HepG2 (cell line): Measurements from ENCODE around the gene OSTF1. TPM values are rescaled to one million over a fixed set of nuclear protein-coding genes. Genes with fewer than 3 reads are reported as not detected.

Source experiments
- ARID3A ChIP-seq: IDR thresholded peaks from 2 replicates; pipeline ENCODE4 v1.6.1; 2012; ENCODE audit warnings: low read depth, low read length, improper control_type of control experiment
- ATF2 ChIP-seq: sonication (generic); formaldehyde crosslinking; IDR thresholded peaks from 2 replicates; pipeline ENCODE4 v1.4.0; 2020; ENCODE audit warnings: missing genetic modification reagents
- CEBPZ ChIP-seq: IDR thresholded peaks from 2 replicates; pipeline ENCODE4 v1.6.1; 2012; ENCODE audit warnings: low read length, improper control_type of control experiment
- IKZF4 ChIP-seq: sonication (generic); formaldehyde crosslinking; IDR thresholded peaks from 2 replicates; pipeline ENCODE4 v1.5.1; 2020; ENCODE audit warnings: borderline replicate concordance, mild to moderate bottlenecking, low read depth, missing genetic modification reagents; ENCODE audit errors: not compliant biosample characterization
- MLX ChIP-seq: IDR thresholded peaks from 2 replicates; pipeline ENCODE4 v1.6.1; 2016
- NFKBIZ ChIP-seq: IDR thresholded peaks from 2 replicates; pipeline ENCODE4 v1.6.1; 2018; ENCODE audit warnings: missing genetic modification reagents, missing compliant biosample characterization
- NR2F1 ChIP-seq, 2 experiments: fragments of 450-650 bp in 1 of 2; formaldehyde crosslinking in 1 of 2; IDR thresholded peaks; 2 replicates each; pipeline versions ENCODE4 v1.5.0 to v1.6.1; 2016 to 2020; ENCODE audit warnings: mild to moderate bottlenecking in 1 of 2, missing compliant biosample characterization in 1 of 2, missing genetic modification reagents in 1 of 2, moderate library complexity in 1 of 2
- PCBP1 ChIP-seq: fragments of 200-400 bp; formaldehyde crosslinking; IDR thresholded peaks from 2 replicates; pipeline ENCODE4 v1.6.1; 2017; ENCODE audit warnings: mild to moderate bottlenecking, low read depth, low read length, borderline replicate concordance
- RBM22 ChIP-seq: fragments of 200-400 bp; formaldehyde crosslinking; optimal IDR thresholded peaks from 2 replicates; pipeline ENCODE3; 2017; ENCODE audit warnings: mild to moderate bottlenecking, low read length, moderate library complexity
- REST ChIP-seq, 2 experiments: IDR thresholded peaks; 2 replicates each; pipeline ENCODE4 v1.6.1; 2011 to 2012; ENCODE audit warnings: low read length in 2 of 2, borderline replicate concordance in 1 of 2, low read depth in 1 of 2, mild to moderate bottlenecking in 1 of 2, moderate library complexity in 1 of 2
- RNF2 ChIP-seq: fragments of 450-650 bp; conservative IDR thresholded peaks from 2 replicates; pipeline ENCODE4 v1.6.1; 2016; ENCODE audit warnings: low read depth
- TGIF2 ChIP-seq: IDR thresholded peaks from 2 replicates; pipeline ENCODE4 v1.6.1; 2016; ENCODE audit warnings: control low read depth, missing compliant biosample characterization
- ZBTB1 ChIP-seq: sonication (generic); formaldehyde crosslinking; IDR thresholded peaks from 2 replicates; pipeline ENCODE4 v1.4.0; 2020; ENCODE audit warnings: missing genetic modification reagents, borderline replicate concordance
- ZFY ChIP-seq: sonication (generic); formaldehyde crosslinking; IDR thresholded peaks from 2 replicates; pipeline ENCODE4 v1.4.0; 2020; ENCODE audit warnings: missing genetic modification reagents
- ZNF460 ChIP-seq: sonication (generic); formaldehyde crosslinking; IDR thresholded peaks from 2 replicates; pipeline ENCODE4 v1.5.1; 2020; ENCODE audit warnings: missing genetic modification reagents, mild to moderate bottlenecking, borderline replicate concordance
- ZNF616 ChIP-seq: sonication (generic); formaldehyde crosslinking; IDR thresholded peaks from 2 replicates; pipeline ENCODE4 v1.5.0; 2020; ENCODE audit warnings: low read depth, mild to moderate bottlenecking, missing genetic modification reagents
- ZNF777 ChIP-seq: sonication (generic); formaldehyde crosslinking; IDR thresholded peaks from 2 replicates; pipeline ENCODE4 v1.4.0; 2020; ENCODE audit warnings: missing genetic modification reagents
- polyA plus RNA-seq, 8 experiments: library from polyadenylated mRNA; depleted of rRNA in 3 of 8; stranded (reverse) in 7 of 8; unstranded in 1 of 8; fragments of >200 nt; fragmentation: Illumina TruSeq in 4 of 8; extraction: Trizol in 4 of 8; gene quantifications; 2 replicates each; pipeline versions ENCODE4 v1.2.1 to v1.2.3, GENCODE V29; 2011 to 2016; ENCODE audit warnings: low read depth in 4 of 8, missing spikeins in 1 of 8, mixed read lengths in 1 of 8; ENCODE audit not compliant: insufficient read depth in 1 of 8
- total RNA-seq, 5 experiments: library from RNA; depleted of rRNA; stranded (reverse); fragments of >200 nt; fragmentation: Illumina TruSeq; extraction: Trizol; gene quantifications; 2 replicates each; pipeline ENCODE4 v1.2.3, GENCODE V29; 2016; ENCODE audit warnings: low read depth in 1 of 5

OSTF1 gene
- total and polyA plus RNA-seq, 2 of the 13 experiments (the other 11 are each of a cell fraction or from before 2014, with no cell fraction given) = 16.8 to 39.0 TPM

- TF ChIP-seq REST (IDR thresholded peaks at IDR 0.05; ENCODE audit: borderline replicate concordance in 1 of 2, low read depth in 1 of 2, low read length in 2 of 2) (peak in 1 of 2 experiments; percentile 23; a peak in 1 of 4 replicates), ZNF460 (no peak), RBM22 (no peak), IKZF4 (CRISPR knock-in tag) (peak; percentile 63), PCBP1 (no peak), NFKBIZ (CRISPR knock-in tag) (no peak), MLX (CRISPR knock-in tag) (no peak), ZNF777 (CRISPR knock-in tag) (no peak), ZNF616 (CRISPR knock-in tag) (no peak), ZBTB1 (CRISPR knock-in tag) (no peak), NR2F1 (CRISPR knock-in tag; IDR thresholded peaks at IDR 0.05) (no peak), ATF2 (CRISPR knock-in tag) (no peak), CEBPZ (no peak), ZFY (CRISPR knock-in tag) (peak; percentile 57; the same call in 1 of the 2 replicates), TGIF2 (CRISPR knock-in tag) (0 out of 2 replicates have a peak, but pooled peaks have one; percentile 16), RNF2 (no peak), ARID3A (no peak)
Observed at GRCh38 chr9:75087824-75088645, at the start of gene OSTF1, which contains the start of gene NMRK1 (continued).
